Breast epithelium (tissue), 3 donors: Measurements from ENCODE around the gene SPINK9.

Experiments
- POLR2A ChIP-seq: fragments of 450-650 bp; IDR thresholded peaks from one replicate; pipeline ENCODE4 v1.6.1; 2016; ENCODE audit warnings: antibody characterized with exemption, mild to moderate bottlenecking, moderate library complexity
- POLR2AphosphoS5 ChIP-seq, 3 donors: sonication (generic); formaldehyde crosslinking; IDR thresholded peaks; one replicate each; pipeline ENCODE4 v1.6.1; 2017; ENCODE audit warnings: antibody characterized with exemption in 3 of 3
- TF ChIP-seq, protein P1 (sequence below), 3 donors: fragments of 450-650 bp; IDR thresholded peaks; one replicate each; pipeline ENCODE4 v1.5.1; 2016 to 2017; ENCODE audit warnings: antibody characterized with exemption in 3 of 3, mild to moderate bottlenecking in 3 of 3, moderate library complexity in 3 of 3

DNA sequence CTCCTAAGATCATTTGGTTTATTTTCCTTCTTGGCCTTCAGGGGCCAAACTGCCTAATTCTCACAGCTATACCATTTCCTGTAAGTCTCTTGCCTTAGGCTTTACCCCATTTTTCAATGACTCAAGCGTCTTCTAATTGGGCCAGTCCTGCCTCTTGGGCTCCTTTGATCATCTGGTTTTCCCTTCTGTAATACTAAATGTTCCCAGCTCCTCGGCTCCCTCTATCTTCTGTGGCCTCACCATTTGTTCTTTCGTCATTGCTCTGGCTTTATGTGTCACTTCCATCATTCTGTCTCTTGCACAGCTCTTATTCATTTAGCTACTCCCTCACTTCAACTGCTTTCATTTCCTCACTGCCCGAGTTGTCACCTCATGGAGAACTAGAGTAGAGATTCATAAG, 37.6 kb upstream of the SPINK9 start:
- TF ChIP-seq, protein P1, sequence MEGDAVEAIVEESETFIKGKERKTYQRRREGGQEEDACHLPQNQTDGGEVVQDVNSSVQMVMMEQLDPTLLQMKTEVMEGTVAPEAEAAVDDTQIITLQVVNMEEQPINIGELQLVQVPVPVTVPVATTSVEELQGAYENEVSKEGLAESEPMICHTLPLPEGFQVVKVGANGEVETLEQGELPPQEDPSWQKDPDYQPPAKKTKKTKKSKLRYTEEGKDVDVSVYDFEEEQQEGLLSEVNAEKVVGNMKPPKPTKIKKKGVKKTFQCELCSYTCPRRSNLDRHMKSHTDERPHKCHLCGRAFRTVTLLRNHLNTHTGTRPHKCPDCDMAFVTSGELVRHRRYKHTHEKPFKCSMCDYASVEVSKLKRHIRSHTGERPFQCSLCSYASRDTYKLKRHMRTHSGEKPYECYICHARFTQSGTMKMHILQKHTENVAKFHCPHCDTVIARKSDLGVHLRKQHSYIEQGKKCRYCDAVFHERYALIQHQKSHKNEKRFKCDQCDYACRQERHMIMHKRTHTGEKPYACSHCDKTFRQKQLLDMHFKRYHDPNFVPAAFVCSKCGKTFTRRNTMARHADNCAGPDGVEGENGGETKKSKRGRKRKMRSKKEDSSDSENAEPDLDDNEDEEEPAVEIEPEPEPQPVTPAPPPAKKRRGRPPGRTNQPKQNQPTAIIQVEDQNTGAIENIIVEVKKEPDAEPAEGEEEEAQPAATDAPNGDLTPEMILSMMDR (IDR thresholded peaks at IDR 0.05): no peak
- no peak for TF ChIP-seq POLR2A
- TF ChIP-seq POLR2AphosphoS5 (IDR thresholded peaks at IDR 0.05): no peak
